Thyroid gland (tissue), 4 donors: ENCODE measurements around the gene TMUB2. TPM values are rescaled to one million over a fixed set of nuclear protein-coding genes. Genes with fewer than 3 reads are reported as not detected.
A peak's percentile ranks its signal among the peaks of the same experiment; 100 is the strongest.

Experiments
- DNase-seq, 2 donors: peaks; one replicate each; pipeline ENCODE4 v3.0.0-alpha.2; 2019
- H3K27ac ChIP-seq, 3 donors: fragments of 200-600 bp; sonication (generic); 1 replicate in 2 of 3; 2 replicates in 1 of 3; pipeline ENCODE4 v1.5.1; 2016 to 2019; ENCODE audit warnings: mild to moderate bottlenecking in 1 of 3, moderate library complexity in 1 of 3
- H3K27me3 ChIP-seq: fragments of 200-600 bp; sonication (generic); one replicate; pipeline ENCODE4 v1.5.1; 2019
- H3K36me3 ChIP-seq, 2 donors: fragments of 200-600 bp; sonication (generic); one replicate each; pipeline ENCODE4 v1.5.1; 2016 to 2019
- H3K4me1 ChIP-seq, 2 donors: fragments of 200-600 bp; sonication (generic); one replicate each; pipeline ENCODE4 v1.5.1; 2017 to 2019
- H3K4me3 ChIP-seq, 3 donors: fragments of 200-600 bp; sonication (generic); replicated peaks in 1 of 3; 1 replicate in 2 of 3; 2 replicates in 1 of 3; pipeline ENCODE4 v1.5.1; 2016; ENCODE audit warnings: mild to moderate bottlenecking in 1 of 3
- H3K9me3 ChIP-seq: fragments of 200-600 bp; sonication (generic); one replicate; pipeline ENCODE4 v1.5.1; 2017
- POLR2A ChIP-seq, 2 donors: fragments of 450-650 bp; IDR thresholded peaks; one replicate each; pipeline ENCODE4 v1.6.1; 2017; ENCODE audit warnings: antibody characterized with exemption in 2 of 2, mild to moderate bottlenecking in 2 of 2, moderate library complexity in 1 of 2
- WGBS, 2 donors: methylation state at CpG; one replicate each; pipeline ENCODE4 v1.1.5; 2017; 5-methylcytosine and 5-hydroxymethylcytosine counted together
- intact Hi-C: fragments of 100-400 bp; cut with DNase I; formaldehyde crosslinking; loops from one replicate; pipeline ENCODE4 v1.15.1; 2023
- total RNA-seq, 4 donors: library from RNA; depleted of rRNA; stranded (reverse); fragments of >200 nt; gene quantifications; one replicate each; pipeline ENCODE4 v1.2.3, GENCODE V29; 2016
- TF ChIP-seq, protein P1 (sequence below), 6 experiments: fragments of 200-600 bp in 3 of 6; fragments of 450-650 bp in 3 of 6; sonication (generic) in 3 of 6; IDR thresholded peaks; one replicate each; pipeline ENCODE4 v1.5.1; 2016 to 2019; ENCODE audit warnings: antibody characterized with exemption in 6 of 6, mild to moderate bottlenecking in 2 of 6, inconsistent platforms in 1 of 6, moderate library complexity in 1 of 6

The TMUB2 gene
- total RNA-seq, 4 donors from 2014 or later = 30.6 to 50.5 (median 44.6) TPM

DNA sequence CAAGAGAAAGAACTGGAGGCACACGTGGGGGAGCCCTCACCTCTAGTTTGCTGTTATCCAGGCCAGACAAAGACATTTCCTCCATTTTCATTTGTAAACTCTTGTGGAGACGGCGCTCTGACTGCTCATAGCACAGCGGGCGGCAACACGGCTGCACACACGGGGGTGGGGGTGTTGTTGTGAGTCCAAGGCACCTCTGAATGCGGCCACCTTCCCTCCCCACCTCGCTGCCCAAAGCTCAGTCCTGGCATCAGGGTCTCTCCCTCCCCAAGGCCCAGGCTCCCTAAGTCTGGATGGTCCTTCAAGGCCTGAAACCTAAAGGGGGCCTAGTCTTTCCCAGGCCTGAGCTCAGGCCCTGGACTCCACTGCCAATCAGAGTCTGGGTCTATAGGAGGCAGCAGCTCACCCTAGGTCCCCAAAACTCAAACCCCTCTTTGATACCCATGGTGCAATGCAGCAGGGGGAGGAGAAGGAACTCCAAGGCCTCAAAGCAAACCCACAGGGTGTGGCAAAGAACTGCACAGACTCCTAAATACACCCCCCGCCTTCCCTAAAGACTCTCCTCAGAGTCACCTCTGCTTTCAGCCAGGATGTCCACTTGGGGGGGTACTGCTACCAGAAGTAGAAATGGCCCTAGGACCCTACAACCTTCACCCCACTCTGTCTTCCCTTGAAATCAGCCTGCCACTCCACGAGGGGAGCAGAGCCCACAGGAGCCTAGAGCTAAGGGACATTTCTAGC, 11.4 kb downstream of the TMUB2 start:
- 60 to 66% methylated on average over 7 to 11 of the region's 11 CpGs for WGBS, 2 donors
- peak in 1 of 2 donors; percentile 26 for DNase-seq
- H3K4me3 ChIP-seq = peak overlapping the region; percentile 72 to 85 (median 79)
- intact Hi-C loops = no loop called here
- no peaks in the 10 kb centered on the region for H3K9me3 ChIP-seq
- no peak for TF ChIP-seq POLR2A (IDR thresholded peaks at IDR 0.05)
- TF ChIP-seq, protein P1, sequence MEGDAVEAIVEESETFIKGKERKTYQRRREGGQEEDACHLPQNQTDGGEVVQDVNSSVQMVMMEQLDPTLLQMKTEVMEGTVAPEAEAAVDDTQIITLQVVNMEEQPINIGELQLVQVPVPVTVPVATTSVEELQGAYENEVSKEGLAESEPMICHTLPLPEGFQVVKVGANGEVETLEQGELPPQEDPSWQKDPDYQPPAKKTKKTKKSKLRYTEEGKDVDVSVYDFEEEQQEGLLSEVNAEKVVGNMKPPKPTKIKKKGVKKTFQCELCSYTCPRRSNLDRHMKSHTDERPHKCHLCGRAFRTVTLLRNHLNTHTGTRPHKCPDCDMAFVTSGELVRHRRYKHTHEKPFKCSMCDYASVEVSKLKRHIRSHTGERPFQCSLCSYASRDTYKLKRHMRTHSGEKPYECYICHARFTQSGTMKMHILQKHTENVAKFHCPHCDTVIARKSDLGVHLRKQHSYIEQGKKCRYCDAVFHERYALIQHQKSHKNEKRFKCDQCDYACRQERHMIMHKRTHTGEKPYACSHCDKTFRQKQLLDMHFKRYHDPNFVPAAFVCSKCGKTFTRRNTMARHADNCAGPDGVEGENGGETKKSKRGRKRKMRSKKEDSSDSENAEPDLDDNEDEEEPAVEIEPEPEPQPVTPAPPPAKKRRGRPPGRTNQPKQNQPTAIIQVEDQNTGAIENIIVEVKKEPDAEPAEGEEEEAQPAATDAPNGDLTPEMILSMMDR (IDR thresholded peaks at IDR 0.05) = peak in 1 of 6 experiments; percentile 5
- H3K27me3 ChIP-seq = no peaks in the 10 kb centered on the region
- peaks cover 22 to 28% of the 10 kb centered on the region in 2 donors for H3K36me3 ChIP-seq
- peak overlapping the region; percentile 89 to 97 (median 96) for H3K27ac ChIP-seq
- peaks cover 11 to 19% of the 10 kb centered on the region in 2 donors for H3K4me1 ChIP-seq

- no peaks in the 10 kb centered on the region for H3K27me3 ChIP-seq
- H3K9me3 ChIP-seq = no peaks in the 10 kb centered on the region
- TF ChIP-seq POLR2A (IDR thresholded peaks at IDR 0.05) = peak in 1 of 2 donors; percentile 41
- TF ChIP-seq, protein P1 (IDR thresholded peaks at IDR 0.05) = no peak
- WGBS, 2 donors = 0 to 1% methylated on average over 8 to 15 of the region's 68 CpGs
- peaks cover 11 to 19% of the 10 kb centered on the region in 2 donors for H3K4me1 ChIP-seq
- H3K4me3 ChIP-seq = peak overlapping the region; percentile 72 to 85 (median 79)
- peaks cover 14 to 21% of the 10 kb centered on the region in 2 donors for H3K36me3 ChIP-seq
- DNase-seq = peak; percentile 56 to 59
- peak overlapping the region; percentile 89 to 97 (median 96) for H3K27ac ChIP-seq
- intact Hi-C loops = no loop called here
These were observed 12.2 kb downstream of the TMUB2 start for GRCh38 chr17:44198721-44199552.

DNA sequence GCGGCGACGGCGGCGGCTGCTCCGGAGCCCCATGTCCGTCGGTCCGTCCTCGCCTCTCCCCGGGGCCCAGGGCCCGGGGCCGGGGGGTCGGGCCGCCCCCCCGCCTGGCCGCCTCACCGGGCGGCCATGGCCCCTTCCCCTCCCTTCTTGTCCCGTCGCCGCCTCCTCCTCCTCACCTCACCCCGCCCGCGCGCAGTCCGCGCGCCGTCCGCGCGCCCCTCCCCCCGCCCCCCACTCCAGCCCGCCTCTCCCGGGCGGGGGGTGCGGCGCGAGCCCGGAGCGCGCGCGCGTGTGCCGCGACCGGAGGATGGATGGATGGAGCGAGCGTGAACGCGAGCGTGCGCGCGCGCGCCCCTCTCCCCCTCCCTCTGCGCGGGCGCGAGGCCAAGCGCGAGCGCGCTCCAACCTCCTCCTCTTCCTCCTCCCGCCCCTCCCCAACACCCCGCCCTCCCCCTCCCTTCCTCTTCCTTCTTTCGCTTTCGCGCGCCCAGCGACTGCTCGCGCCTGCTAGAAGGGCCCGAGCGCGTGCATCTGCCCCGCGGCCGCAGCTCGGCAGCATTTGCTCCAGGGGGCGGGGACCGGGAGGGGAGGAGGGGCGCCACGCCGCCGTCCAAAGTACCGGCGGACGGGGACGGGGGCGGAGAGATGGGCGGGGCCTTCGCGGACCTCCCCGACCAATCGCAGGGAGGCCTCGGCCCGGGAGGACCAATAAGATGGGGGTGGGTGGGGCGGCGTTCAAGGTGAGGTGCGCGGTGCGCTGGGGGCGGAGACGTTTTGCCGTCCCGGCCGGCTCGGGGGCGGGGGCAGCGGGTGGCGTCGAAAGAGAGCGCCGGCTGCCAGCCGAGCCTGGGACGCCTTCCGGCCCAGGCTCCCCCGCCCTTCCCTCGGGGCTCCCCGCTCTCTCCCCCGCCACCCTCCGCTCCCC, 13.0 kb downstream of the TMUB2 start, which contains the start of gene ATXN7L3:
ATXN7L3 (minus strand) TSS at position 332 of the 925 bp plus-strand sequence. CDS start 1,814 bp downstream, outside the sequence.
- 0 to 1% methylated on average over 11 to 33 of the region's 126 CpGs for WGBS, 2 donors
- peak in 1 of 2 donors; percentile 22 for TF ChIP-seq POLR2A (IDR thresholded peaks at IDR 0.05)
- TF ChIP-seq, protein P1 (IDR thresholded peaks at IDR 0.05) = no peak
- Histone ChIP-seq H3K36me3 (peaks cover 5 to 13% of the 10 kb centered on the region in 2 donors), H3K4me3 (peak within 1 kb of the TSS; percentile 72 to 85 (median 79)), H3K4me1 (peaks cover 11 to 19% of the 10 kb centered on the region in 2 donors), H3K27me3 (no peaks in the 10 kb centered on the region), H3K27ac (peak within 1 kb of the TSS; percentile 89 to 97 (median 96)), H3K9me3 (no peaks in the 10 kb centered on the region)
- intact Hi-C loops = loop anchor here (5.0 kb wide), 1 partner anchor 147 kb away; the partner anchor contains the start of gene GRN
- peak; percentile 100 for DNase-seq

DNA sequence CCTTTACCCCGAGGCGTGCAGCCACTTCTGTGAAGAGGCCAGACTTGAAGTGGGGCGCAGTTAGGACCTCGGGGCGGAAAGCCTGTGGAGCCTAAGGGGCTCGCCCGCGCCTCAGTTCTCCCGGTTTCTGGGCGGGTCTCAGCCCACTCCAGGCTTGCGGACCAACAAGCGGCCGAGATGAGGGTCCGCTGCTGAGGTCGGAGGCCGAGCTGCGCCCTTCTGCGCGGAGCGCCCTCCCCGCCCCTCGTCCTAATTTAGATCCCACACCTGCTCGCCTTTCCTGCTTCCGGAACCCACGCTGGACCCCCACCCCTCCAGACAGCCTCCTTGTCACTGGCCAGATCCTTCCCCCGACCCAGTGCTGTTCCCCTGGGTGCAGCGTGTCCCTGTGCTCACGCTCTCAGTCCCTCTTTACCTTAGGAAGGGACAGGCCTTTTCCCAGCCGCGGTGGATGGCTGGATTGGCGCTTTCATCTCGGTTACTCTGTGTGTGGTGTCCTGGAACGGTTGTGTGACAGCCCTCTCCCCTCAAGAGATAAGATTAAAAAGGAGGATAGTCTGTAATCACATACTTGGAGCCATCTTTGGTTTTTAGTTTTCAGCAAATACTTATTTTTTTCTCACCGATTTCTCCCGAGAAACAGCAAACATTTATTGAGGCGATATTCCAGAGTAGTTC, 13.8 kb downstream of the TMUB2 start:
- H3K27ac ChIP-seq = peak overlapping the region; percentile 84 to 97 (median 96)
- H3K4me1 ChIP-seq = peaks cover 11 to 25% of the 10 kb centered on the region in 2 donors
- peak in 1 of 2 donors; percentile 39 for DNase-seq
- H3K27me3 ChIP-seq = no peaks in the 10 kb centered on the region
- H3K4me3 ChIP-seq = peak overlapping the region in 2 of 3 donors; percentile 75 to 79
- intact Hi-C loops = loop anchor here (5.0 kb wide), 1 partner anchor 147 kb away; the partner anchor contains the start of gene GRN
- no peaks in the 10 kb centered on the region for H3K9me3 ChIP-seq
- WGBS, 2 donors = 10 to 17% methylated on average over 14 to 21 of the region's 36 CpGs
- TF ChIP-seq, protein P1 (IDR thresholded peaks at IDR 0.05) = peak in 1 of 6 experiments; percentile 4
- TF ChIP-seq POLR2A (IDR thresholded peaks at IDR 0.05) = no peak
- peaks cover 0 to 7% of the 10 kb centered on the region in 2 donors for H3K36me3 ChIP-seq
